ENCODE measurements around the gene FGFR4.

DNA sequence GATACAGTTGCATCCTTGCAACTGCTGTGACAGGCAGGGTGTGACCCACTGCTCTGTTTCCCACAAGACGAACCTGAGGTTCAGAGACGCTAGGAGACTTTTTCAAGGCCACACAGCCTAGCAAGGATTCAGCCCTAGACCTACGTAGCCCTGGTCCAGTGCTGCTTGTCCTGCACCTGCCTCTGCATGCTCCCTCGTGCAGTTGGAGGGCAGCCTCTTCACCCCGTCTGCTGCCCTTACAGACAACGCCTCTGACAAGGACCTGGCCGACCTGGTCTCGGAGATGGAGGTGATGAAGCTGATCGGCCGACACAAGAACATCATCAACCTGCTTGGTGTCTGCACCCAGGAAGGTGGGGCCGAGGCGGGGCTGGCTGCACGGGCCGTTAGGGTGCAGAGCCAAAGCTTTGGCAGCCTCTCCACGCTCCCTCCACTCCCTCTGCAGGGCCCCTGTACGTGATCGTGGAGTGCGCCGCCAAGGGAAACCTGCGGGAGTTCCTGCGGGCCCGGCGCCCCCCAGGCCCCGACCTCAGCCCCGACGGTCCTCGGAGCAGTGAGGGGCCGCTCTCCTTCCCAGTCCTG, 8.5 kb downstream of the FGFR4 start:
- TF ChIP-seq, protein P1, sequence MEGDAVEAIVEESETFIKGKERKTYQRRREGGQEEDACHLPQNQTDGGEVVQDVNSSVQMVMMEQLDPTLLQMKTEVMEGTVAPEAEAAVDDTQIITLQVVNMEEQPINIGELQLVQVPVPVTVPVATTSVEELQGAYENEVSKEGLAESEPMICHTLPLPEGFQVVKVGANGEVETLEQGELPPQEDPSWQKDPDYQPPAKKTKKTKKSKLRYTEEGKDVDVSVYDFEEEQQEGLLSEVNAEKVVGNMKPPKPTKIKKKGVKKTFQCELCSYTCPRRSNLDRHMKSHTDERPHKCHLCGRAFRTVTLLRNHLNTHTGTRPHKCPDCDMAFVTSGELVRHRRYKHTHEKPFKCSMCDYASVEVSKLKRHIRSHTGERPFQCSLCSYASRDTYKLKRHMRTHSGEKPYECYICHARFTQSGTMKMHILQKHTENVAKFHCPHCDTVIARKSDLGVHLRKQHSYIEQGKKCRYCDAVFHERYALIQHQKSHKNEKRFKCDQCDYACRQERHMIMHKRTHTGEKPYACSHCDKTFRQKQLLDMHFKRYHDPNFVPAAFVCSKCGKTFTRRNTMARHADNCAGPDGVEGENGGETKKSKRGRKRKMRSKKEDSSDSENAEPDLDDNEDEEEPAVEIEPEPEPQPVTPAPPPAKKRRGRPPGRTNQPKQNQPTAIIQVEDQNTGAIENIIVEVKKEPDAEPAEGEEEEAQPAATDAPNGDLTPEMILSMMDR (IDR thresholded peaks at IDR 0.05; ENCODE audit: low read length): no peak
- no peak for TF ChIP-seq EZH2 (IDR thresholded peaks at IDR 0.05; ENCODE audit: borderline replicate concordance, low read length)
